H4 (cell line): ENCODE data around the gene SMAGP. TPM values are rescaled to one million over a fixed set of nuclear protein-coding genes. Genes with fewer than 3 reads are reported as not detected.
"Not testable (repeated sequence)": the region's sequence is repeated elsewhere in the genome, so short reads cannot be mapped to it uniquely, and the experiment has no call there.

Experiments used
- DNase-seq: peaks from one replicate; pipeline ENCODE4 v3.0.0-alpha.2; 2015; ENCODE audit warnings: low spot score
- total RNA-seq: library from RNA; depleted of rRNA; stranded (reverse); fragments of >200 nt; shearing (Covaris generic); gene quantifications from 2 replicates; pipeline ENCODE4 v1.2.3, GENCODE V29; 2014

SMAGP gene
- total RNA-seq, 1 experiment from 2014 or later = 13.8 TPM

- DNase-seq = no peak
Measured at GRCh38 chr12:51225234-51225633, 45.0 kb downstream of the SMAGP start.

GRCh38 chr12:51224625-51225024 lies 45.6 kb downstream of the SMAGP start:
- no peak for DNase-seq

- no peak for DNase-seq
Measured at GRCh38 chr12:51222461-51222860, 47.8 kb downstream of the SMAGP start.

- not testable (repeated sequence) for DNase-seq
Measured at GRCh38 chr12:51219857-51220256, 50.4 kb downstream of the SMAGP start.

GRCh38 chr12:51219322-51219721 lies 50.9 kb downstream of the SMAGP start:
- no peak for DNase-seq

- DNase-seq = no peak
Measured at GRCh38 chr12:51218607-51219161, 51.5 kb downstream of the SMAGP start.

GRCh38 chr12:51217968-51218606 lies 52.1 kb downstream of the SMAGP start, which contains the start of gene POU6F1:
Gene POU6F1, minus strand, starts transcription at chr12:51218062. Its CDS starts 11,226 bp downstream, at chr12:51206836.
- DNase-seq = peak; percentile 77

- DNase-seq = no peak
Measured at GRCh38 chr12:51217133-51217967, 52.9 kb downstream of the SMAGP start.

GRCh38 chr12:51216642-51217041 lies 53.6 kb downstream of the SMAGP start:
- DNase-seq = no peak

GRCh38 chr12:51214895-51215294 lies 55.3 kb downstream of the SMAGP start:
- DNase-seq = no peak

GRCh38 chr12:51210690-51211395 lies 59.4 kb downstream of the SMAGP start:
- DNase-seq = no peak

- no peak for DNase-seq
Measured at GRCh38 chr12:51209259-51209658, 61.0 kb downstream of the SMAGP start.

GRCh38 chr12:51208016-51208660 lies 62.1 kb downstream of the SMAGP start:
- DNase-seq = no peak

GRCh38 chr12:51205350-51205749 lies 64.9 kb downstream of the SMAGP start:
- no peak for DNase-seq

- no peak for DNase-seq
Measured at GRCh38 chr12:51202718-51203117, 67.5 kb downstream of the SMAGP start.

- no peak for DNase-seq
Measured at GRCh38 chr12:51200806-51201205, 69.4 kb downstream of the SMAGP start.

- no peak for DNase-seq
Measured at GRCh38 chr12:51200156-51200555, 70.1 kb downstream of the SMAGP start.

- DNase-seq = no peak
Measured at GRCh38 chr12:51199366-51199945, 70.8 kb downstream of the SMAGP start.

- no peak for DNase-seq
Measured at GRCh38 chr12:51198568-51199365, 71.4 kb downstream of the SMAGP start.
